Esophagus muscularis mucosa (tissue), 4 donors: ENCODE results near the gene COL25A1. TPM values are rescaled to one million over a fixed set of nuclear protein-coding genes. Genes with fewer than 3 reads are reported as not detected.
A peak's percentile ranks its signal among the peaks of the same experiment; 100 is the strongest.

ENCODE experiments used
- DNase-seq: peaks from one replicate; pipeline ENCODE4 v3.0.0-alpha.2; 2017; ENCODE audit errors: extremely low spot score
- H3K27ac ChIP-seq, 4 donors: fragments of 200-600 bp; sonication (generic); replicated peaks in 1 of 4; 1 replicate in 3 of 4; 2 replicates in 1 of 4; pipeline ENCODE4 v1.5.1; 2016 to 2019; ENCODE audit warnings: mild to moderate bottlenecking in 1 of 4
- H3K27me3 ChIP-seq, 4 donors: fragments of 200-600 bp; sonication (generic); one replicate each; pipeline versions ENCODE4 v1.5.1 to v1.6.0; 2016 to 2019
- H3K36me3 ChIP-seq, 4 donors: fragments of 200-600 bp; sonication (generic); one replicate each; pipeline ENCODE4 v1.5.1; 2016 to 2019
- H3K4me1 ChIP-seq, 4 donors: fragments of 200-600 bp; sonication (generic); one replicate each; pipeline ENCODE4 v1.5.1; 2016 to 2019
- H3K4me3 ChIP-seq, 4 donors: fragments of 200-600 bp; sonication (generic); 1 replicate in 2 of 4; 2 replicates in 2 of 4; pipeline ENCODE4 v1.5.1; 2016 to 2019; ENCODE audit warnings: mild to moderate bottlenecking in 4 of 4, moderate library complexity in 1 of 4
- H3K9me3 ChIP-seq, 4 donors: fragments of 200-600 bp; sonication (generic); 1 replicate in 3 of 4; 2 replicates in 1 of 4; pipeline ENCODE4 v1.5.1; 2016 to 2019
- EP300 ChIP-seq: sonication (generic); formaldehyde crosslinking; IDR thresholded peaks from one replicate; pipeline ENCODE4 v1.6.1; 2017; ENCODE audit warnings: antibody characterized with exemption
- POLR2A ChIP-seq: fragments of 450-650 bp; IDR thresholded peaks from one replicate; pipeline ENCODE4 v1.6.1; 2017; ENCODE audit warnings: antibody characterized with exemption, moderate library complexity, mild to moderate bottlenecking, low read depth
- POLR2AphosphoS5 ChIP-seq, 2 donors: sonication (generic); formaldehyde crosslinking; IDR thresholded peaks; one replicate each; pipeline ENCODE4 v1.6.1; 2017; ENCODE audit warnings: antibody characterized with exemption in 2 of 2
- WGBS: methylation state at CpG from one replicate; pipeline ENCODE4 v1.1.5; 2018; 5-methylcytosine and 5-hydroxymethylcytosine counted together
- intact Hi-C: fragments of 100-400 bp; cut with DNase I; formaldehyde crosslinking; loops from one replicate; pipeline ENCODE4 v1.15.1; 2023
- total RNA-seq, 4 donors: library from RNA; depleted of rRNA; stranded (reverse); fragments of >200 nt; gene quantifications; one replicate each; pipeline versions ENCODE4 v1.1.0 to v1.2.1, GENCODE V29; 2016
- TF ChIP-seq, protein P1 (sequence below), 3 experiments: fragments of 200-600 bp in 2 of 3; fragments of 450-650 bp in 1 of 3; sonication (generic) in 2 of 3; IDR thresholded peaks; one replicate each; pipeline ENCODE4 v1.5.1; 2017 to 2019; ENCODE audit warnings: antibody characterized with exemption in 3 of 3, mild to moderate bottlenecking in 2 of 3, moderate library complexity in 1 of 3

Gene COL25A1
- total RNA-seq, 4 donors from 2014 or later, result 1.0 to 3.7 (median 2.0) TPM

DNA sequence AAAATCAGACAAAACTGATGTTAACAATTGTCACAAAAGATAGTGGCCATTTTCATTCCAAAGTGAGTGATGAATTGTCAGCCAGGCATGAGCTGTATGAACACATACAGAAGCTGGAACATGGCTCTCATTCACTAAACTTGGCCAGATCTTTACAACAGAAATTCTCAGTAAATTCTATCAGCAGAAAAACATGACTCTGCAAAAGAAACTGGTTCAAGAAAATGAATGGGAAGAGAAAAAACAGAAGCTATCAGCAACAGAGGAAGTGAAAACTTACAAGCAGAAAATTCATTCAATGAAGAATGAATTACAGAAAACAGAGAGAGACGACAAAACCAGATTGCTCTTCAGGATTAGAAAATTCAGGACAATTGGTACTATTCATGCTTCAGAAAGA, 249.6 kb downstream of the COL25A1 start:
- WGBS, result 71% methylated on average over 1 of the region's 1 CpG
- no peaks in the 10 kb centered on the region for H3K4me1 ChIP-seq
- no peaks in the 10 kb centered on the region for H3K27me3 ChIP-seq
- TF ChIP-seq POLR2A (no peak), EP300 (no peak), POLR2AphosphoS5 (IDR thresholded peaks at IDR 0.05) (no peak)
- TF ChIP-seq, protein P1, sequence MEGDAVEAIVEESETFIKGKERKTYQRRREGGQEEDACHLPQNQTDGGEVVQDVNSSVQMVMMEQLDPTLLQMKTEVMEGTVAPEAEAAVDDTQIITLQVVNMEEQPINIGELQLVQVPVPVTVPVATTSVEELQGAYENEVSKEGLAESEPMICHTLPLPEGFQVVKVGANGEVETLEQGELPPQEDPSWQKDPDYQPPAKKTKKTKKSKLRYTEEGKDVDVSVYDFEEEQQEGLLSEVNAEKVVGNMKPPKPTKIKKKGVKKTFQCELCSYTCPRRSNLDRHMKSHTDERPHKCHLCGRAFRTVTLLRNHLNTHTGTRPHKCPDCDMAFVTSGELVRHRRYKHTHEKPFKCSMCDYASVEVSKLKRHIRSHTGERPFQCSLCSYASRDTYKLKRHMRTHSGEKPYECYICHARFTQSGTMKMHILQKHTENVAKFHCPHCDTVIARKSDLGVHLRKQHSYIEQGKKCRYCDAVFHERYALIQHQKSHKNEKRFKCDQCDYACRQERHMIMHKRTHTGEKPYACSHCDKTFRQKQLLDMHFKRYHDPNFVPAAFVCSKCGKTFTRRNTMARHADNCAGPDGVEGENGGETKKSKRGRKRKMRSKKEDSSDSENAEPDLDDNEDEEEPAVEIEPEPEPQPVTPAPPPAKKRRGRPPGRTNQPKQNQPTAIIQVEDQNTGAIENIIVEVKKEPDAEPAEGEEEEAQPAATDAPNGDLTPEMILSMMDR (IDR thresholded peaks at IDR 0.05), result no peak
- no peaks in the 10 kb centered on the region for H3K36me3 ChIP-seq
- no peak overlapping the region for H3K27ac ChIP-seq
- H3K4me3 ChIP-seq, result no peak overlapping the region
- intact Hi-C loops, result no loop called here
- DNase-seq, result no peak
- no peaks in the 10 kb centered on the region for H3K9me3 ChIP-seq

DNA sequence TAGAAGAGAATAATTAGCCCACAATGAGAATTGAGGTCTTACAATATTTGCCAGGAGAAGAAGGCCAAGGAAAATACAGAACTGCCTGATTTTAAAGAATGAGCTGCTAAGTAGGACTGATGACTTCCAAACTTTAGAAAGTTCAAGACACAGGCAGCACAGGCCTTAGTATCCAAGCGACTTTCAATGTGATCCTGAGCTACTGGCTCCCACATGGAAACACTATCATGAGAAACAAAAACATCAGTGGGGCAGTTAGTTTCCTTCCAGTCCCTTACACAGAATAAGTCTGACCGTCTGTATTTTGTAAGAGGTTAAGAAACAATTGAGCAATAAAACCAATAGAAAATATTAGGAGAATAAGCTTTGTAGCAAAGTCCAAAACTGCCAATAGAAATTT, 251.4 kb downstream of the COL25A1 start:
- Histone ChIP-seq H3K9me3 (no peaks in the 10 kb centered on the region), H3K27ac (no peak overlapping the region), H3K36me3 (no peaks in the 10 kb centered on the region), H3K4me1 (peaks cover 0 to 12% (median 11%) of the 10 kb centered on the region in 4 donors), H3K4me3 (no peak overlapping the region), H3K27me3 (no peaks in the 10 kb centered on the region)
- no peak for DNase-seq
- TF ChIP-seq POLR2A (no peak), POLR2AphosphoS5 (IDR thresholded peaks at IDR 0.05) (no peak), EP300 (no peak)
- TF ChIP-seq, protein P1 (IDR thresholded peaks at IDR 0.05), result no peak
- intact Hi-C loops, result no loop called here
- whole genome bisulfite sequencing, result 64% methylated on average over 2 of the region's 2 CpGs

DNA sequence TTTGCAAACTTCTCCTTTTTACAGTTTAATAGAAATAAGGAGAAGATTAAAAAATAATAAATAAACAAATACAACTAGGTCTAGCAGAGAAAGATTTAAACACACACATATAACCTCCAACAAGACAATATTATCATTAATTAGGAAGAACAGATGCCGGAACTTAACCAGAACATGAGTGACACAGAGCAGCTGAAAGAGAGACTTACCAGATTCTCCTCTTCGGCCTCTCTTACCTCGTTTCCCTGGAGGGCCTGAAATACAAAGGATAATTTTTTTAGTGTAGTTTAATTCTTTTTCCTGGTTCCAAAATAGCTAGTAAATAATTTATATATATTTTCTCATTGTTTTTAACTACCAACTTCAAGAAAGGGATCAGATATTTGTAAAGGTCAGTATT, 252.5 kb downstream of the COL25A1 start:
- intact Hi-C loops, result no loop called here
- Histone ChIP-seq H3K4me3 (no peak overlapping the region), H3K4me1 (peaks cover 0 to 14% (median 12%) of the 10 kb centered on the region in 4 donors), H3K27ac (no peak overlapping the region), H3K36me3 (no peaks in the 10 kb centered on the region), H3K9me3 (no peaks in the 10 kb centered on the region), H3K27me3 (no peaks in the 10 kb centered on the region)
- DNase-seq, result no peak
- WGBS, result 85% methylated on average over 3 of the region's 3 CpGs
- TF ChIP-seq POLR2A, result no peak
- TF ChIP-seq POLR2AphosphoS5 (IDR thresholded peaks at IDR 0.05), result no peak
- TF ChIP-seq EP300, result no peak
- TF ChIP-seq, protein P1 (IDR thresholded peaks at IDR 0.05), result no peak

DNA sequence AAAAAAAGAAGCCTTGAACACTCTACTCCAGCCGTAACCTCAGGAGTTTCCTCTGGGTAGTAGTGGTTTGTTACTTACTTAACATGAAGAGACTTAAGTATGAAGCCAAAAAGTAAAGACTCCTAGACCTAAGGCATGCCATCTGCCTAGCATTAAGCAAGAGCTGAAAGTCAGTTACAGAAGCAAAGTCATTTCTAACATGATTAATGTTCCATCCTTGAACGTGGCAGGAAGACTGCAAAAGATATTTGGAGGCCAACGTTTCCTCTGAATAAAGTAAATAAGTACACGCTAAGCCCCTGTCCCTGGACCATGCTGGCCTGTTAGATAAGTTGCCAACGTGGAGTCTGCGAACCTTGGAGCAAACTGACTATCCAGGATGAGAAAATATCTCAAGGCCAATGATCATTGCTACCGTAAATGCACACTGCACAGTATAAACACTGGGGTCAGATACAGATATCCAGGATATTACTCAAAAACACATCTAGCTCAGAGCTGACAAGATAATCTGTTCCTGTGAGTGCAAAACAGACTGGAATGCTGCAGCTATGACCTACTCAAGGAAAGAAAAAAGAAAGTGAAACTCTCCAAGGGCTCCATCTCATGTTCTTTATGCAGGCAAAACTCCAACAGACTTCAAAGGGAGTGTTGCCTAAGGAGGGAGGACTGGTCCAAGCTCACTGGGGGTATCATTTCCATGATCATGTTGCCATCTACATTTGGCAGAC, 255.8 kb downstream of the COL25A1 start:
- H3K4me1 ChIP-seq, result peaks cover 0 to 14% (median 12%) of the 10 kb centered on the region in 4 donors
- H3K27me3 ChIP-seq, result no peaks in the 10 kb centered on the region
- peak overlapping the region; percentile 25 to 44 (median 39) for H3K4me3 ChIP-seq
- WGBS, result 9% methylated on average over 7 of the region's 7 CpGs
- TF ChIP-seq EP300, result no peak
- no peak for TF ChIP-seq POLR2AphosphoS5 (IDR thresholded peaks at IDR 0.05)
- TF ChIP-seq, protein P1 (IDR thresholded peaks at IDR 0.05), result no peak
- H3K27ac ChIP-seq, result peak overlapping the region in 2 of 4 donors; percentile 7 to 14
- no peaks in the 10 kb centered on the region for H3K9me3 ChIP-seq
- intact Hi-C loops, result no loop called here
- H3K36me3 ChIP-seq, result no peaks in the 10 kb centered on the region
- DNase-seq, result no peak

DNA sequence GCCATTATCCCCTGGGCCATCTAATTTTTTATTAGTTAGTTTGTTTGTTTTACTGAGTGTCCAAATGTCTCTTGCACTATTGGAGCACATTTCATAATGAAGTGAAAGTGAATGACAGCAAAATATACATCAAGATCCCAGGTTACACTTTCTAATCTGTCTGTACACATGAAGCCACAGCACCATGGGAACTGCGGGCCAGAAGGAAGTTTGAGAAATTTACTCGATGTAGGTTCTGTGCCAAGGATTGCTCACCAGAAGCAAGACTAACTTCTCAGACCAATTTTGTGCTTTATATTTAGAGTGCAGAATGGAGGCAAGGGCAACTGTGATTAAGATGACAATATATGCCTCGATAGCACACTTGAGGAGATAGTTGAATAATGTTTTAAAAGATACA, 258.0 kb downstream of the COL25A1 start:
- TF ChIP-seq POLR2A (no peak), POLR2AphosphoS5 (IDR thresholded peaks at IDR 0.05) (no peak), EP300 (no peak)
- TF ChIP-seq, protein P1 (IDR thresholded peaks at IDR 0.05), result no peak
- 63% methylated on average over 3 of the region's 3 CpGs for WGBS
- Histone ChIP-seq H3K27ac (no peak overlapping the region), H3K36me3 (no peaks in the 10 kb centered on the region), H3K4me3 (no peak overlapping the region), H3K27me3 (no peaks in the 10 kb centered on the region), H3K9me3 (no peaks in the 10 kb centered on the region), H3K4me1 (peaks cover 0 to 14% (median 12%) of the 10 kb centered on the region in 4 donors)
- no peak for DNase-seq
- intact Hi-C loops, result no loop called here
